Caco-2 (cell line): Measurements from ENCODE around the gene MORN5. TPM values are rescaled to one million over a fixed set of nuclear protein-coding genes. Genes with fewer than 3 reads are reported as not detected.

Experiments used
- BruUV-seq: library from RNA; stranded (reverse); fragments of 400-500 nt; replicated peaks from 2 replicates; lab custom pipeline; 2021; lab: Mats Ljungman, UMichigan
- CTCF ChIA-PET: fragments of 300-600 bp; sonication (Branson Sonifier 250); formaldehyde crosslinking; loops from one replicate; lab custom pipeline; 2022; ENCODE audit warnings: antibody characterized with exemption; lab: Charles Lee
- POLR2A ChIA-PET: fragments of 300-600 bp; sonication (Branson Sonifier 250); formaldehyde crosslinking; loops from one replicate; lab custom pipeline; 2022; ENCODE audit warnings: antibody characterized with exemption; lab: Charles Lee
- DNase-seq, 2 experiments: peaks; one replicate each; pipeline versions ENCODE4 v3.0.0 to v3.0.0-alpha.2; 2020 to 2022
- H3K27me3 ChIP-seq: replicated peaks from 2 replicates; pipeline ENCODE4 v1.6.0; 2011; ENCODE audit warnings: low read length; ENCODE audit not compliant: control insufficient read depth, insufficient read depth
- H3K36me3 ChIP-seq: 2 replicates; pipeline ENCODE4 v1.5.1; 2011; ENCODE audit warnings: low read length; ENCODE audit not compliant: control insufficient read depth, insufficient read depth
- H3K4me1 ChIP-seq: fragments of 250-450 bp; sonication (Bioruptor Pico); 2 replicates; pipeline ENCODE4 v1.5.1; 2020; ENCODE audit warnings: mild to moderate bottlenecking
- H3K4me3 ChIP-seq: 2 replicates; pipeline ENCODE4 v1.5.1; 2011; ENCODE audit warnings: low read depth, mild to moderate bottlenecking, control low read depth, low read length
- H3K9me3 ChIP-seq: fragments of 250-450 bp; sonication (Bioruptor Pico); 2 replicates; pipeline ENCODE4 v1.5.1; 2020; ENCODE audit warnings: mild to moderate bottlenecking, moderate library complexity
- H3K27ac Mint-ChIP-seq: one replicate; pipeline ENCODE4 v1.8.0; 2022; ENCODE audit warnings: mixed read lengths; ENCODE audit not compliant: unreplicated experiment
- H3K27me3 Mint-ChIP-seq: one replicate; pipeline ENCODE4 v1.8.0; 2022; ENCODE audit warnings: mixed read lengths; ENCODE audit not compliant: insufficient read depth, unreplicated experiment
- H3K36me3 Mint-ChIP-seq: one replicate; pipeline ENCODE4 v1.8.0; 2022; ENCODE audit warnings: mild to moderate bottlenecking, mixed read lengths; ENCODE audit not compliant: insufficient read depth, unreplicated experiment
- H3K4me1 Mint-ChIP-seq: one replicate; pipeline ENCODE4 v1.8.0; 2022; ENCODE audit warnings: low read depth, mixed read lengths; ENCODE audit not compliant: unreplicated experiment
- H3K4me3 Mint-ChIP-seq: one replicate; pipeline ENCODE4 v1.8.0; 2022; ENCODE audit warnings: mild to moderate bottlenecking, moderate library complexity, mixed read lengths; ENCODE audit not compliant: unreplicated experiment
- H3K9me3 Mint-ChIP-seq: one replicate; pipeline ENCODE4 v1.8.0; 2022; ENCODE audit warnings: mixed read lengths; ENCODE audit not compliant: unreplicated experiment
- intact Hi-C: fragments of 100-400 bp; cut with micrococcal nuclease; formaldehyde crosslinking; loops from one replicate; pipeline ENCODE4 v1.10.0; 2022; ENCODE audit not compliant: unreplicated experiment
- microRNA-seq: library from miRNA; unstranded; fragments of <30 nt; microRNA quantifications from one replicate; pipeline ENCODE4 v1.2.0, GENCODE V29; 2022
- total RNA-seq: library from RNA; stranded (reverse); gene quantifications from 2 replicates; pipeline ENCODE4 v1.2.3, GENCODE V29; 2022
- TF ChIP-seq, protein P1 (sequence below), 2 experiments: fragments of 200-600 bp in 1 of 2; IDR thresholded peaks; 1 replicate in 1 of 2; 2 replicates in 1 of 2; pipeline versions ENCODE4 v1.5.1 to v1.8.0; 2011 to 2022; ENCODE audit warnings: antibody characterized with exemption in 1 of 2, control low read depth in 1 of 2, inconsistent platforms in 1 of 2, low read depth in 1 of 2, low read length in 1 of 2, mild to moderate bottlenecking in 1 of 2, moderate library complexity in 1 of 2; ENCODE audit not compliant: insufficient read depth in 1 of 2, severe bottlenecking in 1 of 2, unreplicated experiment in 1 of 2

MORN5 gene
- total RNA-seq, 1 experiment from 2014 or later, result not detected

DNA sequence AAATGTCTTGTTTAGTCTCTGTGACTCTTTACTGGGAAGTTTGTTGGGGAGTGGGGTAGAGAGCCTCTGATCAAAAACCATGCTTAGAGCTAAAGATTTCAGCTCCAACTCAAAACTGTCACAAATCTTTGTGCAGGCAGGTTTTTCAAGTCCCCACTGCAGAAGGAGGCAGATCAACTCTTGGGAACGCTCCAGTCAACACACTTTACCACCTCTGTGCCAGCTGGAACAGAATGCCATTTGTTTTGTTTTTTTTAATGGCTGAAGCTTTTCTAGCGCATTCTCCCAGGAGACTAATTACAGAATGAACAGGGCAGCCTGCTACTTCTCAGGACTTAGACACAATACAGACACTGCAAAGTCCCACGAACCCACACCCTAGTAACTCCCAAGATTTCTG lies 87.0 kb downstream of the MORN5 start:
- H3K4me1 ChIP-seq, result no peaks in the 10 kb centered on the region
- no peaks in the 10 kb centered on the region for H3K4me1 Mint-ChIP-seq
- no peaks in the 10 kb centered on the region for H3K9me3 Mint-ChIP-seq
- no peak overlapping the region for H3K4me3 Mint-ChIP-seq
- no peaks in the 10 kb centered on the region for H3K9me3 ChIP-seq
- CTCF ChIA-PET, result no interaction called here
- H3K36me3 ChIP-seq, result no peaks in the 10 kb centered on the region
- H3K4me3 ChIP-seq, result no peak overlapping the region
- POLR2A ChIA-PET, result no interaction called here
- no TSS peak for BruUV-seq
- no peaks in the 10 kb centered on the region for H3K27me3 Mint-ChIP-seq
- intact Hi-C loops, result no loop called here
- peaks cover 40% of the 10 kb centered on the region for H3K36me3 Mint-ChIP-seq
- TF ChIP-seq, protein P1, sequence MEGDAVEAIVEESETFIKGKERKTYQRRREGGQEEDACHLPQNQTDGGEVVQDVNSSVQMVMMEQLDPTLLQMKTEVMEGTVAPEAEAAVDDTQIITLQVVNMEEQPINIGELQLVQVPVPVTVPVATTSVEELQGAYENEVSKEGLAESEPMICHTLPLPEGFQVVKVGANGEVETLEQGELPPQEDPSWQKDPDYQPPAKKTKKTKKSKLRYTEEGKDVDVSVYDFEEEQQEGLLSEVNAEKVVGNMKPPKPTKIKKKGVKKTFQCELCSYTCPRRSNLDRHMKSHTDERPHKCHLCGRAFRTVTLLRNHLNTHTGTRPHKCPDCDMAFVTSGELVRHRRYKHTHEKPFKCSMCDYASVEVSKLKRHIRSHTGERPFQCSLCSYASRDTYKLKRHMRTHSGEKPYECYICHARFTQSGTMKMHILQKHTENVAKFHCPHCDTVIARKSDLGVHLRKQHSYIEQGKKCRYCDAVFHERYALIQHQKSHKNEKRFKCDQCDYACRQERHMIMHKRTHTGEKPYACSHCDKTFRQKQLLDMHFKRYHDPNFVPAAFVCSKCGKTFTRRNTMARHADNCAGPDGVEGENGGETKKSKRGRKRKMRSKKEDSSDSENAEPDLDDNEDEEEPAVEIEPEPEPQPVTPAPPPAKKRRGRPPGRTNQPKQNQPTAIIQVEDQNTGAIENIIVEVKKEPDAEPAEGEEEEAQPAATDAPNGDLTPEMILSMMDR (IDR thresholded peaks at IDR 0.05; ENCODE audit: insufficient read depth in 1 of 2, low read depth in 1 of 2, low read length in 1 of 2, severe bottlenecking in 1 of 2, unreplicated experiment in 1 of 2), result no peak
- no peak overlapping the region for H3K27ac Mint-ChIP-seq
- no peak for DNase-seq
- no peaks in the 10 kb centered on the region for H3K27me3 ChIP-seq

DNA sequence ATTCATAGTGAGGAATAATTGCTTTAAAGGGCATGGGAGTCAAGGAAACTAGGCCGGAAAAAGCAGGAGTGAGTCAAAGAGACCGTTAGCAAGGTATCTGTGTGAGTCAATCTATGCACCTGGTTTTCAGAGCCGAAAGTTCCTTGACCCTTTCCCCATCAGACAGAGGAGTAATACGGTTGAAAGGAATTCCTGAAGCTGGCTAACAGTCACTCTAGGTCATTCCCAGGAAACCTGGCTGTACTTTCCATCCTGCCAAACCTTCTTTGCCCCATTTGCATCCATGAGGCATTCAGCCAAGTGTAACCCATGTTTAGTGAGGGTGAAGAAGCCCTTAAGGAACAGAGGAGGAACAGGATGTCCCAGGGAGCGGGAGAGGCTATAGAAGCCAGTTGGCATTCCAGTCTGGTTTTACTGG lies 88.7 kb downstream of the MORN5 start:
- Mint-ChIP-seq H3K36me3 (peaks cover 37% of the 10 kb centered on the region), H3K9me3 (no peaks in the 10 kb centered on the region), H3K27ac (no peak overlapping the region), H3K4me1 (no peaks in the 10 kb centered on the region), H3K4me3 (no peak overlapping the region), H3K27me3 (no peaks in the 10 kb centered on the region)
- no peak for DNase-seq
- ChIA-PET CTCF (interaction anchor here (1.1 kb wide), 1 partner anchor 101 kb away, joined by 3 read pairs; no protein-coding TSS in a partner anchor), POLR2A (no interaction called here)
- H3K27me3 ChIP-seq, result no peaks in the 10 kb centered on the region
- H3K9me3 ChIP-seq, result no peaks in the 10 kb centered on the region
- no peaks in the 10 kb centered on the region for H3K36me3 ChIP-seq
- TF ChIP-seq, protein P1 (IDR thresholded peaks at IDR 0.05; ENCODE audit: insufficient read depth in 1 of 2, low read depth in 1 of 2, low read length in 1 of 2, severe bottlenecking in 1 of 2, unreplicated experiment in 1 of 2), result no peak
- H3K4me1 ChIP-seq, result no peaks in the 10 kb centered on the region
- intact Hi-C loops, result no loop called here
- H3K4me3 ChIP-seq, result no peak overlapping the region
- BruUV-seq, result no TSS peak

Small RNA genes lying within 50 kb of the gene (microRNA-seq; reads per million reads assigned to microRNA genes)
- gene MIR4478, result not detected

Other genes with a start within 250 kb of the MORN5 start
- 4.4 and 4.7 TPM in 2 replicates for gene TTLL11, start 66.6 kb upstream of the MORN5 start, total RNA-seq
- gene NDUFA8, start 129 bp upstream of the MORN5 start, total RNA-seq, result 58.0 and 63.5 TPM in 2 replicates
- 6.1 and 7.6 TPM in 2 replicates for gene LHX6, start 69.0 kb downstream of the MORN5 start, total RNA-seq
- 20.6 and 23.1 TPM in 2 replicates for gene RBM18, start 104.9 kb downstream of the MORN5 start, total RNA-seq
- gene MRRF, start 105.0 kb downstream of the MORN5 start, total RNA-seq, result 61.7 and 64.6 TPM in 2 replicates
- 0.19 and 0.29 TPM in 2 replicates for gene PTGS1, start 211.1 kb downstream of the MORN5 start, total RNA-seq